HEK293 (cell line): Measurements from ENCODE around the gene IFI27L1.

Source experiments
- CTCF ChIA-PET: fragments of 350-600 bp; formaldehyde crosslinking; extraction: SDS; loops from one replicate; lab custom pipeline; 2021; ENCODE audit warnings: antibody characterized with exemption; lab: Yijun Ruan, JAX
- POLR2A ChIA-PET: fragments of 300-600 bp; formaldehyde crosslinking; extraction: SDS; loops from one replicate; lab custom pipeline; 2020; ENCODE audit warnings: antibody characterized with exemption, inconsistent platforms; lab: Yijun Ruan, JAX
- H3K27ac ChIP-seq: fragments of 200-500 bp; sonication (Bioruptor generic); 2 replicates; pipeline ENCODE4 v1.5.1; 2014; ENCODE audit warnings: low read depth, low read length, control low read depth, inconsistent platforms; ENCODE audit errors: extremely low read depth
- H3K36me3 ChIP-seq, 2 experiments: fragments of 200-500 bp in 1 of 2; sonication (Bioruptor generic) in 1 of 2; 1 replicate in 1 of 2; 2 replicates in 1 of 2; pipeline ENCODE4 v1.5.1; 2014 to 2017; ENCODE audit warnings: inconsistent platforms in 2 of 2, low read length in 2 of 2; ENCODE audit not compliant: control insufficient read depth in 2 of 2, insufficient read depth in 1 of 2
- H3K4me1 ChIP-seq: fragments of 200-500 bp; sonication (Bioruptor generic); 2 replicates; pipeline ENCODE4 v1.5.1; 2014; ENCODE audit warnings: mild to moderate bottlenecking, low read length, inconsistent platforms; ENCODE audit not compliant: control insufficient read depth, insufficient read depth
- H3K4me3 ChIP-seq: 2 replicates; pipeline ENCODE4 v1.5.1; 2011; ENCODE audit warnings: low read depth, mild to moderate bottlenecking, control low read depth, low read length, moderate library complexity
- H3K9me3 ChIP-seq: fragments of 200-500 bp; sonication (Bioruptor generic); 2 replicates; pipeline ENCODE4 v1.5.1; 2014; ENCODE audit warnings: low read depth, low read length, inconsistent platforms; ENCODE audit not compliant: control insufficient read depth, insufficient read depth
- BCL11A ChIP-seq: fragments of 450-650 bp; formaldehyde crosslinking; IDR thresholded peaks from 2 replicates; pipeline ENCODE4 v1.5.1; 2016; ENCODE audit warnings: low read depth, missing biosample characterization, missing genetic modification characterization
- GLI2 ChIP-seq: fragments of 450-650 bp; formaldehyde crosslinking; IDR thresholded peaks from 2 replicates; pipeline ENCODE4; 2017; ENCODE audit warnings: missing biosample characterization, missing genetic modification characterization, low read depth, borderline replicate concordance
- KLF8 ChIP-seq: fragments of 450-650 bp; formaldehyde crosslinking; IDR thresholded peaks from 2 replicates; pipeline ENCODE4 v1.5.1; 2016; ENCODE audit warnings: missing biosample characterization, missing genetic modification characterization
- MZF1 ChIP-seq: fragments of 450-650 bp; formaldehyde crosslinking; IDR thresholded peaks from 2 replicates; pipeline ENCODE4 v1.5.1; 2017; ENCODE audit warnings: missing biosample characterization, missing genetic modification characterization, borderline replicate concordance
- ZBTB8A ChIP-seq: fragments of 450-650 bp; formaldehyde crosslinking; IDR thresholded peaks from 2 replicates; pipeline ENCODE4 v1.5.1; 2016; ENCODE audit warnings: missing biosample characterization, missing genetic modification characterization
- ZNF175 ChIP-seq: fragments of 450-650 bp; formaldehyde crosslinking; IDR thresholded peaks from 2 replicates; pipeline ENCODE4 v1.5.1; 2016; ENCODE audit warnings: missing biosample characterization, missing genetic modification characterization
- ZNF266 ChIP-seq: fragments of 450-650 bp; formaldehyde crosslinking; IDR thresholded peaks from 2 replicates; pipeline ENCODE4 v1.5.1; 2016; ENCODE audit warnings: missing biosample characterization, missing genetic modification characterization, low read depth
- ZNF433 ChIP-seq: fragments of 450-650 bp; formaldehyde crosslinking; IDR thresholded peaks from 2 replicates; pipeline ENCODE4 v1.5.1; 2016; ENCODE audit warnings: missing biosample characterization, missing genetic modification characterization, low read depth
- ZNF530 ChIP-seq: fragments of 450-650 bp; formaldehyde crosslinking; IDR thresholded peaks from 2 replicates; pipeline ENCODE4 v1.5.1; 2016; ENCODE audit warnings: low read depth, missing biosample characterization, missing genetic modification characterization
- ZNF596 ChIP-seq: fragments of 450-650 bp; IDR thresholded peaks from 2 replicates; pipeline ENCODE4 v1.5.0; 2018; ENCODE audit warnings: missing biosample characterization, mild to moderate bottlenecking, missing genetic modification characterization, moderate library complexity
- ZNF658 ChIP-seq: fragments of 450-650 bp; formaldehyde crosslinking; IDR thresholded peaks from 2 replicates; pipeline ENCODE4; 2016; ENCODE audit warnings: missing biosample characterization, missing genetic modification characterization
- ZNF837 ChIP-seq: fragments of 450-650 bp; formaldehyde crosslinking; IDR thresholded peaks from 2 replicates; pipeline ENCODE4 v1.5.1; 2016; ENCODE audit warnings: missing biosample characterization, missing genetic modification characterization
- ZSCAN23 ChIP-seq: fragments of 450-650 bp; formaldehyde crosslinking; IDR thresholded peaks from 2 replicates; pipeline ENCODE4 v1.5.1; 2016; ENCODE audit warnings: missing biosample characterization, missing genetic modification characterization
- TF ChIP-seq, protein P1 (sequence below): fragments of 450-650 bp; formaldehyde crosslinking; conservative IDR thresholded peaks from 2 replicates; pipeline ENCODE4 v1.5.1; 2016; ENCODE audit warnings: low read depth, missing biosample characterization, missing genetic modification characterization
- TF ChIP-seq, protein P2 (sequence below): fragments of 450-650 bp; formaldehyde crosslinking; IDR thresholded peaks from 2 replicates; pipeline ENCODE4 v1.5.1; 2016; ENCODE audit warnings: missing biosample characterization, missing genetic modification characterization
- TF ChIP-seq, protein P3 (sequence below): fragments of 450-650 bp; formaldehyde crosslinking; IDR thresholded peaks from 2 replicates; pipeline ENCODE4 v1.5.1; 2016; ENCODE audit warnings: missing biosample characterization, missing genetic modification characterization
- TF ChIP-seq, protein P4 (sequence below): fragments of 450-650 bp; formaldehyde crosslinking; IDR thresholded peaks from 2 replicates; pipeline ENCODE4 v1.5.1; 2017; ENCODE audit warnings: missing biosample characterization, missing genetic modification characterization
- TF ChIP-seq, protein P5 (sequence below): fragments of 450-650 bp; formaldehyde crosslinking; IDR thresholded peaks from 2 replicates; pipeline ENCODE4 v1.5.1; 2017; ENCODE audit warnings: missing biosample characterization, missing genetic modification characterization

IFI27L1 gene

DNA sequence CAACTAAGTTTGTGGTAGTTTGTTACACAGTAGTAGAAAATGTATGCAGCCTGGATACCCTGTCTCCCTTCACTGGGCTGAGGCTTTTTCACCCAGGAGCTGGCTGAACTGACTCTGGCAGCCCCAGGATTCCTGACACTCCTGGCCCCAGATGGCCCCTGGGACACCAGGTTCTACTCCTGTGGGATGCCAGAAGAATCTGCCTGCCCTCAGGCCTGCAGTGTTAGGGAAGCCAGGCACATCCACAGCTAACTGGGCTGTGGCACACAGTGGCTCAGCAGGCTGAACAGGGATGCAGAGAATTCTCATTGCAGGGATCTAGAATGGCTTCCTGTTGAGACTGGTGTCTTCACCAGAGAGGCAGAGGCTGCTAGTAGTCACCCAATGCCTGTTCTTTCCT lies 38.0 kb downstream of the IFI27L1 start:
- H3K9me3 ChIP-seq: no peaks in the 10 kb centered on the region
- ChIA-PET POLR2A (no interaction called here), CTCF (no interaction called here)
- no peak overlapping the region for H3K4me3 ChIP-seq
- H3K36me3 ChIP-seq: no peaks in the 10 kb centered on the region
- TF ChIP-seq, protein P1, sequence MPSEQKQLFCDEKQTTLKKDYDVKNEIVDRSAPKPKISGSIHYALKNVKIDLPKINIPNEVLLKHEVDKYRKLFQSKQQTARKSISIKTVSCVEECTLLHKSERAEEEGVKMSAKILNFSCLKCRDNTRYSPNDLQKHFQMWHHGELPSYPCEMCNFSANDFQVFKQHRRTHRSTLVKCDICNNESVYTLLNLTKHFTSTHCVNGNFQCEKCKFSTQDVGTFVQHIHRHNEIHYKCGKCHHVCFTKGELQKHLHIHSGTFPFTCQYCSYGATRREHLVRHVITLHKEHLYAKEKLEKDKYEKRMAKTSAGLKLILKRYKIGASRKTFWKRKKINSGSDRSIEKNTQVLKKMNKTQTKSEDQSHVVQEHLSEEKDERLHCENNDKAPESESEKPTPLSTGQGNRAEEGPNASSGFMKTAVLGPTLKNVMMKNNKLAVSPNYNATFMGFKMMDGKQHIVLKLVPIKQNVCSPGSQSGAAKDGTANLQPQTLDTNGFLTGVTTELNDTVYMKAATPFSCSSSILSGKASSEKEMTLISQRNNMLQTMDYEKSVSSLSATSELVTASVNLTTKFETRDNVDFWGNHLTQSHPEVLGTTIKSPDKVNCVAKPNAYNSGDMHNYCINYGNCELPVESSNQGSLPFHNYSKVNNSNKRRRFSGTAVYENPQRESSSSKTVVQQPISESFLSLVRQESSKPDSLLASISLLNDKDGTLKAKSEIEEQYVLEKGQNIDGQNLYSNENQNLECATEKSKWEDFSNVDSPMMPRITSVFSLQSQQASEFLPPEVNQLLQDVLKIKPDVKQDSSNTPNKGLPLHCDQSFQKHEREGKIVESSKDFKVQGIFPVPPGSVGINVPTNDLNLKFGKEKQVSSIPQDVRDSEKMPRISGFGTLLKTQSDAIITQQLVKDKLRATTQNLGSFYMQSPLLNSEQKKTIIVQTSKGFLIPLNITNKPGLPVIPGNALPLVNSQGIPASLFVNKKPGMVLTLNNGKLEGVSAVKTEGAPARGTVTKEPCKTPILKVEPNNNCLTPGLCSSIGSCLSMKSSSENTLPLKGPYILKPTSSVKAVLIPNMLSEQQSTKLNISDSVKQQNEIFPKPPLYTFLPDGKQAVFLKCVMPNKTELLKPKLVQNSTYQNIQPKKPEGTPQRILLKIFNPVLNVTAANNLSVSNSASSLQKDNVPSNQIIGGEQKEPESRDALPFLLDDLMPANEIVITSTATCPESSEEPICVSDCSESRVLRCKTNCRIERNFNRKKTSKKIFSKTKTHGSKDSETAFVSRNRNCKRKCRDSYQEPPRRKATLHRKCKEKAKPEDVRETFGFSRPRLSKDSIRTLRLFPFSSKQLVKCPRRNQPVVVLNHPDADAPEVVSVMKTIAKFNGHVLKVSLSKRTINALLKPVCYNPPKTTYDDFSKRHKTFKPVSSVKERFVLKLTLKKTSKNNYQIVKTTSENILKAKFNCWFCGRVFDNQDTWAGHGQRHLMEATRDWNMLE (tag by site-specific recombination): no peak
- TF ChIP-seq, protein P2, sequence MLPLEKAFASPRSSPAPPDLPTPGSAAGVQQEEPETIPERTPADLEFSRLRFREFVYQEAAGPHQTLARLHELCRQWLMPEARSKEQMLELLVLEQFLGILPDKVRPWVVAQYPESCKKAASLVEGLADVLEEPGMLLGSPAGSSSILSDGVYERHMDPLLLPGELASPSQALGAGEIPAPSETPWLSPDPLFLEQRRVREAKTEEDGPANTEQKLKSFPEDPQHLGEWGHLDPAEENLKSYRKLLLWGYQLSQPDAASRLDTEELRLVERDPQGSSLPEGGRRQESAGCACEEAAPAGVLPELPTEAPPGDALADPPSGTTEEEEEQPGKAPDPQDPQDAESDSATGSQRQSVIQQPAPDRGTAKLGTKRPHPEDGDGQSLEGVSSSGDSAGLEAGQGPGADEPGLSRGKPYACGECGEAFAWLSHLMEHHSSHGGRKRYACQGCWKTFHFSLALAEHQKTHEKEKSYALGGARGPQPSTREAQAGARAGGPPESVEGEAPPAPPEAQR: no peak
- no peak for TF ChIP-seq ZNF658 (tag by site-specific recombination)
- no peak for TF ChIP-seq KLF8 (tag by site-specific recombination)
- TF ChIP-seq, protein P3, sequence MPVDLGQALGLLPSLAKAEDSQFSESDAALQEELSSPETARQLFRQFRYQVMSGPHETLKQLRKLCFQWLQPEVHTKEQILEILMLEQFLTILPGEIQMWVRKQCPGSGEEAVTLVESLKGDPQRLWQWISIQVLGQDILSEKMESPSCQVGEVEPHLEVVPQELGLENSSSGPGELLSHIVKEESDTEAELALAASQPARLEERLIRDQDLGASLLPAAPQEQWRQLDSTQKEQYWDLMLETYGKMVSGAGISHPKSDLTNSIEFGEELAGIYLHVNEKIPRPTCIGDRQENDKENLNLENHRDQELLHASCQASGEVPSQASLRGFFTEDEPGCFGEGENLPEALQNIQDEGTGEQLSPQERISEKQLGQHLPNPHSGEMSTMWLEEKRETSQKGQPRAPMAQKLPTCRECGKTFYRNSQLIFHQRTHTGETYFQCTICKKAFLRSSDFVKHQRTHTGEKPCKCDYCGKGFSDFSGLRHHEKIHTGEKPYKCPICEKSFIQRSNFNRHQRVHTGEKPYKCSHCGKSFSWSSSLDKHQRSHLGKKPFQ: no peak
- no peak for TF ChIP-seq ZNF596
- H3K4me1 ChIP-seq: no peaks in the 10 kb centered on the region
- no peak overlapping the region for H3K27ac ChIP-seq

DNA sequence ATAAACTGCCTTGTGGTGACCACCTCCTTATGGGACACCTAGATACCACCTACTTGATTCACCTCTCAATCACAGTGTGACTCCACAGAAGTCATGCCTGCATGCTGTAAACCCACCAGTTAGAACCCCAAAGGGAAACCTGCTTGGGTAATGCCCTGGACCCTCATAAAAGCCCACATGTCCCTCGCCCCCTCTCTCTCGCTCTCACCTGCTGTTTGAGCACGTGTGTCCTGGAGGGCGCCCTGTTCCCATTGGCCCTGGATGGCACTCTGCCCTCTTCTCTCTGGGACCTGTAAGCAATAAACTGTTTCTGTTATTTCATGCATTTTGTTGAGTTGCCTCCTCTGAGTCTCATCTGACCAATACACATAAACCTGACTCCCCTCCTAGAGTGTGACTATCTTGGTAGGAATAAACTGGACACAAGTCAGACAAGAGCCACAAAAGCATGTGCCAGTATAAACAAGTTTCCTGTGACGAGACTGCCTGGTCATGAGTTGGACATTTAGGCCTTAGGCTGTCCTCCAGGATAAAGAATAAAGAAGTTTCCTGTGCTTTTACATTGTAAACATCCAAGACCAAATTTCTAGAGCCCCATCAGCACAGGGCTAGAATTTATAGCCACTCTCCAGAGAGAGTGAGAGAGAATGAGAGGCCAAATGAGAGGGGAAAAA lies 39.7 kb downstream of the IFI27L1 start:
- POLR2A ChIA-PET: no interaction called here

DNA sequence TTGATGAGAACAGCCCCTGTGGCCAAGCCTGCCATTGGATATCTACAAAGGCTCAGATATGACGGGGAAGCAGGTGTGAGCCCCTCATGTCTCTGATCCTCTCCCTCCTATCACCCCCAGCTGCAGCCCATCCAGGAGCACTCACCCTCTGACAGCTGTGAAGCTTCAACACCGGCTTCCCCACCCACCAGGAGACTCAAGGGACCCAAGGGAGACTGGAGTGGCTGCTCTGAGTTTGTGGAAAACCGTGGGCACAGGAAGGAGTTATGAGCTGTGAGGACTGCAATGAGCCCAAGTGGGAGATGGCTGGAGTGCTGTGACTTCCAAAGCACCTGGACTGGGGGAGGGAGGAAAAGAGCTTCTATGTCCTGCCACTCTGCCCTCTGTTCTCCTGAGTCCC lies 40.4 kb downstream of the IFI27L1 start:
- Histone ChIP-seq H3K4me3 (no peak overlapping the region), H3K9me3 (no peaks in the 10 kb centered on the region), H3K36me3 (no peaks in the 10 kb centered on the region), H3K4me1 (no peaks in the 10 kb centered on the region), H3K27ac (no peak overlapping the region)
- CTCF ChIA-PET: no interaction called here
- POLR2A ChIA-PET: no interaction called here
- TF ChIP-seq, protein P4, sequence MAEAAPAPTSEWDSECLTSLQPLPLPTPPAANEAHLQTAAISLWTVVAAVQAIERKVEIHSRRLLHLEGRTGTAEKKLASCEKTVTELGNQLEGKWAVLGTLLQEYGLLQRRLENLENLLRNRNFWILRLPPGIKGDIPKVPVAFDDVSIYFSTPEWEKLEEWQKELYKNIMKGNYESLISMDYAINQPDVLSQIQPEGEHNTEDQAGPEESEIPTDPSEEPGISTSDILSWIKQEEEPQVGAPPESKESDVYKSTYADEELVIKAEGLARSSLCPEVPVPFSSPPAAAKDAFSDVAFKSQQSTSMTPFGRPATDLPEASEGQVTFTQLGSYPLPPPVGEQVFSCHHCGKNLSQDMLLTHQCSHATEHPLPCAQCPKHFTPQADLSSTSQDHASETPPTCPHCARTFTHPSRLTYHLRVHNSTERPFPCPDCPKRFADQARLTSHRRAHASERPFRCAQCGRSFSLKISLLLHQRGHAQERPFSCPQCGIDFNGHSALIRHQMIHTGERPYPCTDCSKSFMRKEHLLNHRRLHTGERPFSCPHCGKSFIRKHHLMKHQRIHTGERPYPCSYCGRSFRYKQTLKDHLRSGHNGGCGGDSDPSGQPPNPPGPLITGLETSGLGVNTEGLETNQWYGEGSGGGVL (tag by site-specific recombination): no peak
- TF ChIP-seq ZNF175 (tag by site-specific recombination): no peak
- no peak for TF ChIP-seq GLI2 (tag by site-specific recombination)
- no peak for TF ChIP-seq MZF1 (tag by site-specific recombination)
- no peak for TF ChIP-seq ZSCAN23 (tag by site-specific recombination)
- TF ChIP-seq ZNF433: no peak
- TF ChIP-seq, protein P5, sequence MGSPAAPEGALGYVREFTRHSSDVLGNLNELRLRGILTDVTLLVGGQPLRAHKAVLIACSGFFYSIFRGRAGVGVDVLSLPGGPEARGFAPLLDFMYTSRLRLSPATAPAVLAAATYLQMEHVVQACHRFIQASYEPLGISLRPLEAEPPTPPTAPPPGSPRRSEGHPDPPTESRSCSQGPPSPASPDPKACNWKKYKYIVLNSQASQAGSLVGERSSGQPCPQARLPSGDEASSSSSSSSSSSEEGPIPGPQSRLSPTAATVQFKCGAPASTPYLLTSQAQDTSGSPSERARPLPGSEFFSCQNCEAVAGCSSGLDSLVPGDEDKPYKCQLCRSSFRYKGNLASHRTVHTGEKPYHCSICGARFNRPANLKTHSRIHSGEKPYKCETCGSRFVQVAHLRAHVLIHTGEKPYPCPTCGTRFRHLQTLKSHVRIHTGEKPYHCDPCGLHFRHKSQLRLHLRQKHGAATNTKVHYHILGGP (tag by site-specific recombination): no peak
- no peak for TF ChIP-seq ZBTB8A (tag by site-specific recombination)
- no peak for TF ChIP-seq ZNF837 (tag by site-specific recombination)
- no peak for TF ChIP-seq ZNF530 (tag by site-specific recombination)

More for the DNA sequence above, 39.7 kb downstream of the IFI27L1 start:
- TF ChIP-seq ZNF266 (tag by site-specific recombination): peak; percentile 70; the same call in 1 of the 2 replicates
- TF ChIP-seq BCL11A (tag by site-specific recombination): no peak
- CTCF ChIA-PET: interaction anchor here (0.6 kb wide), 1 partner anchor 83 kb away, joined by 4 read pairs; no protein-coding TSS in a partner anchor
- H3K4me1 ChIP-seq: no peaks in the 10 kb centered on the region
- no peak overlapping the region for H3K27ac ChIP-seq
- no peaks in the 10 kb centered on the region for H3K9me3 ChIP-seq
- H3K4me3 ChIP-seq: no peak overlapping the region
- no peaks in the 10 kb centered on the region for H3K36me3 ChIP-seq
